GM21576 (cell line): ENCODE data around the gene RNF20.
"Not testable (repeated sequence)": the region's sequence is repeated elsewhere in the genome, so short reads cannot be mapped to it uniquely, and the experiment has no call there.

Source experiments
- ATAC-seq: cut with Tn5 transposase; IDR thresholded peaks from one replicate; pipeline ENCODE4 v1.9.1; 2021; ENCODE audit warnings: mild to moderate bottlenecking, moderate library complexity; ENCODE audit not compliant: unreplicated experiment

Gene RNF20

DNA sequence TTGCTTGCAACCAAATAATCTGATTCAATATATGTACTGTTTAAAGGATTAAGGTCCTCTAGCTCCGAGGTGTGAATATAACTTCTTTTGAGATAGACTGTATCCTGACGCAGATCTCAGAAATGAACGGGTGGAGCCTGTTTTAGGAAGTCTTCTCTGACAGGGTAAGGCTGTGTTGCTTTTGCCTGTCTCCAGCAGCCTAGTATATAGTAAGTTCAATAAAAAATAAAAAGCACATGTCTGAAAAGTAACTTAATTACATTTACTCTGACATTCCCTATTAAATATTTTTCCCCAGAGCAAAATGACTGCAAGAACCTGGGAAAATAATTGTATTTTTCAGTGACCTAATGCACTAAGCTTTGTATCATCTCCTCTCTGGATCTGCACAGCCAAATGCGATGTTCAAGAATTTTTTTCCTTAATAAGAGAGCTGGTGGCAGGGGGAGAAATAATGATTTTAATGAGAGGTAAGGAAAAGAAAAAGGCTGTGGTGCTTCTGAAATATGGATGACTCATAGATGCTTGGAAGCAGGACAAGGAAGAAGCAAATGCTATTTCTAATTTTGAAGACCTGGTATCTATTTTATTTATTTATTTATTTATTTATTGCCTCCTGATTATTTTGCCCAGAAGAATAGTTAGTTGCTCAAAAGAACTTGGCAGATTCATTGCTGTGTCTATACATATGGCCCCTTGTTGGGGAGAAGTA is 53.8 kb downstream of the RNF20 start:
- ATAC-seq, result no peak

- ATAC-seq, result not testable (repeated sequence)
These were observed 56.4 kb downstream of the RNF20 start for GRCh38 chr9:101590074-101590473.

DNA sequence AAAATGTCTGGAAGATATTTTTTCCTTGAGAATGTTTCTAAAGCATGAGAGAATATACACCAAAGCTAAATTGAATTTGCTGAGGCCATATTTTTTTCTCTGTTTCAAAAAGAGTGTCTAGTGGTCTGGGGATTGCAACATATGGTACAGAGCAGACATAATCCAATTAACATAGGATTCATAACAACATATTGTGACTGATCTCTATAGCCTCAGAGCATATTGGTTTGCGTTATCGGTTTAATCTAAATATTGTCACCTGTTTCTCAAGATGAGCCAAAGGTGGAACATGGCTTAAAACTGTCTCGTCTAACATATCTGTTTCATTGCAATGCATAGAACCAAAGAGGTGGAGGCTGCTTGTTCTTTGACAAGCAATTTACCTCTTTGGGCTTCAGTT is 57.2 kb downstream of the RNF20 start:
- ATAC-seq, result no peak

GRCh38 chr9:101591787-101592446 is 58.3 kb downstream of the RNF20 start:
- no peak for ATAC-seq

DNA sequence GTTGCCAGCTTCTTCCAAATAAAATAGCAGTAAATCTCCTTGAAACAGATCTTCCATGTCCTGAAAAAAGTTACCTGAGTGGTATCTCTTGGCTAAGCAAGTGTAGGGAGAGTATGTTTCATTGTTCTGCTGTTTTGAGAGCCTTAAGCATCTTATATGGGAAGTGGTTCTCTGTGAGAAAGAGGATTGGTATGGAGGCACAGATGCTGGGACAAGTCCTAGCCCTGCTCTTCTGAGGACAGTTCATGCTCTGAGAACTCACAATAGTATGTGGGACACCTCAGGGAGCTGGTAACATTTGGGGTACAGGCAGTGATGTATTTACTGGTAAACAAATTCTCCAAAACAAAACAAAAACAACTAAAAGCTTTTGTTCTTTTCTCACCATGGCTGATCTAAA is 59.1 kb downstream of the RNF20 start:
- no peak for ATAC-seq

DNA sequence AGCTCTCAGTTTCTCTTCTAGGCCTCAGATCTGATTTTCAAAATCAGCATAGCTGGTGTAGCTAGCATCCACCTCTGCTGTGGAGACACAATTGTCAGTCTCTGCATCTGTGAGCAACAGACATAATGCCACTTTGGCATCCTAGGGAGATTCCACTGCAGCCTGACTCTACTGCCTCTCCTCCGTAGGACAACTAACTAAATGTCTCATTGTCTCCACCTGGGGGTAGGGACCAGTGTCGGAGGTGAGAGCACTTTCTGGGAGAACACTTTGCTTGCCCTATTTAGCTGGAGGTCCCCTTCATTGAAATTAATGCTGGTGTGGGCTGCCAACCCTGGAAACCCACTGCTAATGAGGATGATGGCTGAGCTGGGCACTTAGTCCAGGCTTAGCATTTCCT is 59.7 kb downstream of the RNF20 start:
- ATAC-seq, result no peak

- no peak for ATAC-seq
These were observed 61.1 kb downstream of the RNF20 start, which contains the start of gene PPP3R2 for GRCh38 chr9:101594796-101595195. Gene PPP3R2 (minus strand): TSS chr9:101594969. CDS start chr9:101594921, 48 bp downstream.

DNA sequence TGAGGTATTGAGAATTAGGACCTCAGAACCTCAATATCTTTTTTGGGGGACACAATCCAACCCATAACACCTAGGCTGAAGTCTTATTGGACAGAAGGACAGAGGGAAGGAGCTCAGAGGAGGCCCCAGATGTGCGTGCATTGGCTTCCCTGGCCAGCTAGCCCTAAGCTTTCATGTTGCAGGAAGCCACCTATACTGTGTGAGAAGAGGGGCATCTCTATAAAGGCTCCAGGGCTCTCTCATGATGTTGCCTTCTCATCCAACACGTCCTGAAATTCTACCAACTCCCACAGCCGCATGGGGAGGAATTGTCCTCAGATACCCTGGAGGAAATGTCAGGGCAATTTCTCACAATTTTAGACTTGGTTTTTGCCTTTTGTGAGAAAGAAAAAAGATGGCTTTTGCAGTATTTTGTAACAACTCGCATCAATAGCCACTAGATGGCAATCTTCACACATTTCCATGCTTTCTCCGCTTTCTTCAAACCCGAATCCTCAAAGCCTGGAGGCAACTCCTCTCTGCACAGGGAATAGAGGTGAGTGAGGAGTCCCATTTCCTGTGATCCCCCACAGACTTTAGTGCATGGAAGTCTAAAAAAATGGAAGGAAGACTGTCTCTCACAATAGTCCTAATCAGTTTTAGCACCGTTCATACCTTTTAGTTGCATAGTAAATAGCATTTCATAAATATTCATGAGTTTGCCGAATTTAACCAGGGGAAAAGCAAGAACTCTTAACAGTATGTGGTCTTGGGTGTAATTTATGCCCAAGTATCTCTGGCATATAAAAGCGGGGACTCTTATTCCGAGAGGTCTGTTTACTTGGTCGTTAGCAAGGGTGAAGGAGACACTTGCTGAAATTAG is 68.5 kb downstream of the RNF20 start:
- peak; percentile 65 for ATAC-seq

DNA sequence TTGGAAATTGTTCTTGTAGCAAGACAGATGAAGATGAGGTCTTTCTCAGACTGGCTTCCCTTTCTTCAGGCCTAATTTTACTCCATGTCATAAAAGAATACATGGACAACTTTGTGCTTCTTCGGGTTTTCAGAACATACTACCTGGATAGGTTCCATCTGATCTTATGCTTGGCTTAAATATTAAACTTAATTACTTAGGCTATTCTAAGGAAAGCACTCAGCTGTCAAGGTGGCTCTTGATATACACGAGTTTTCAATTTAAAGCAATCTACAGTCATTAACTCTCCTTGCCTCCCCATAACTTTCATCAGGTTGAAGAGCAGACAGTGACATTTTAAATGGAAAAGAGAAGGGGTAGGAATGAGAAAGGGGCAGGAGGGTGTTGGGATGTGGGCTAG is 70.6 kb downstream of the RNF20 start:
- ATAC-seq, result no peak

GRCh38 chr9:101605547-101605946 is 71.9 kb downstream of the RNF20 start:
- no peak for ATAC-seq
